Activated naive CD4-positive, alpha-beta T cell treated with Interleukin-2 at 50 U/mL for 16 hours (primary cell): ENCODE measurements around the gene KRTAP10-3.
A peak's percentile ranks its signal among the peaks of the same experiment; 100 is the strongest.
"Not testable (repeated sequence)": the region's sequence is repeated elsewhere in the genome, so short reads cannot be mapped to it uniquely, and the experiment has no call there.

ENCODE experiments used
- DNase-seq: peaks from one replicate; pipeline ENCODE4 v3.0.0-alpha.2; 2020

Gene KRTAP10-3

DNA sequence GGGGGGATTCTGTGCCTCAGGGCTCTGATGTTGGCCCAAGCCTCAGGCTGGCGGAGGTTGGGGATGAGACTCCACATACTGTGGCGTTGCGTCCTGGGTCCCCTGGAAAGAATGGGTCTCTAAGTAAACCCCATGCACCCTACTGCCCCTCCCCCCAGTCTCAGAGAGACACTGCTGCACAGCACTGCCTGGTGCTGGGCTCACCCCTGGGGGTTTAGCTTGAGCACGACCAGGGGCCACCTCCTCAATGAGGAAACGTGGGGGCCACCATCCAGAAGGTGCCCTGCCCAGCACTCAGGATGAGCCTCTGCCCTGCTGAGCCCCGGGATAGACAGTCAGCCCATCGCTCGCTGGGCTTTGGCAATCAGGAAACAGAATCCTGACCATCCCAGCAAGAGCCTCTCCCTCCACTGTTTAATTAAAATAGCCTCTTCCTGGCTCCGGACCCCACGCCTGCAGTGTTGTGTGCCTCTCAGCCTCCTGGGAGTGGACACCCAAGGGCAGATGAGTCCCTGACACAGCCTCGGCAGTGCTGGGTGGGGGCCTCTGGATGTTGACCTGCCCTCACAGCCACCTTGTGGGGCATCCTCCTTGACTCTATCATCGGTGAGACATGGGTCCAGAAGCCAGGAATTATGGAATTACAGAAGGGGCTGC lies 11.4 kb upstream of the KRTAP10-3 start:
- DNase-seq, result no peak

DNA sequence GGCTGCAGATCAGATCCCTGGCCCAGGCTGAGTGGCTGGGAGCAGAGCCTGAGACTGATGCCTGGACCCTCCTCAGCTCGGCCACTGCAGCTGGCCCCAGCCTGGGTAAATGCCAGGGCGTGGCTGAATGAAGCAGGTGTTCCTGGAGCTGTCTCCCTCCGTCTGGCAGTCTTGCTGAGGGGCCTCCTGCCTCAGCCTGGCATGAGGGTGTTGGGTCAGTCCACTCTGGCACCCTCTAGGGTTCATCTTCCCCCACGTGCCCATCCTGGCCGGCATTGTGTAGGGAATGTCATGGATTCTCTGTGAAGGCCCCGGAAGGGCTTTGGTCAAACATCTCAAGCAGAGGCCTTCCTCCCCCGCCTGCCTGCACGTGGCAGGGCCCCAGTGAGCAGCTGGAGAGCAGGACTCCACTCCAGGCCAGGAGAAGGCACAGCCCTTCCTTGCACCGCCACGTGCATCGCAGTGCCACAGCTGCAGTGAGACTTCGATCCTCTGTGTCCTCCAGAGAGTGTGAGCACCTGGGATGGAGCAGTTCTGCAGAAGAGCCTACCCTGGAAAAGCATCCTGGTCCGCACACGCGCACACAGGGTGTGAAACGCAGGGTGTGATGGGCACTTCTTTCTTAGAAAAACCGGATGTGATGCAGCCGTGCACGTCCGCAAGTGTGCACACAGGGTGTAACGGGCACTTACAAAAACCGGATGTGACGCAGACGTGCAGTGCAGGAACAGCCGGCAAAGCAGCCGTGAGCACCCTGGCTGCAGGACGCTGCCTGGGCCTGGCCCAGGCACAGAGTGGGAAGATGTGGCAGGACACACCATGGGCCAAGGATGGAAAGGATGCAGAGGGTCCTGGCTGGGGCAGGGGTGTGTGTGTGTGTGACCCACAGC lies 10.3 kb upstream of the KRTAP10-3 start:
- no peak for DNase-seq

DNA sequence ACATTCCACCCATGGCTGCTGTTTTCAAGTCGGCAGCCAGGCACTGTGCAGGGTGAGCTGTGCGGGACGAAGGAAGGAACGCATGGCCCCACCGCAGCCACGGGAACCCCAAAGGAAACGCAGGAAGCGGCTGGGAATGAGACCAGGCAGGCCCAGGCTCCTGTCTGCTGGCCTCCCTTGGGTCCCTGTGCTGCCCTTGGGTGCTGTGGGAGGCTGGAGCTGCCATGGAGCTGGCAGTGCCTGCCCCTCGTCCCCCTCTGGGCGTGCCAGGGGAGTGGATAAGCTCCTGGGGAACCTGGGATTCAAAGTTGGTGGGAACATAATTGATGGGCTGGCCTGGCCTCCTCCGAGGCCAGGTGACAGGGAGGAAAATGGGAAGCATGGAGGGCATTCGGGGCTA lies 9.7 kb upstream of the KRTAP10-3 start:
- DNase-seq, result no peak

DNA sequence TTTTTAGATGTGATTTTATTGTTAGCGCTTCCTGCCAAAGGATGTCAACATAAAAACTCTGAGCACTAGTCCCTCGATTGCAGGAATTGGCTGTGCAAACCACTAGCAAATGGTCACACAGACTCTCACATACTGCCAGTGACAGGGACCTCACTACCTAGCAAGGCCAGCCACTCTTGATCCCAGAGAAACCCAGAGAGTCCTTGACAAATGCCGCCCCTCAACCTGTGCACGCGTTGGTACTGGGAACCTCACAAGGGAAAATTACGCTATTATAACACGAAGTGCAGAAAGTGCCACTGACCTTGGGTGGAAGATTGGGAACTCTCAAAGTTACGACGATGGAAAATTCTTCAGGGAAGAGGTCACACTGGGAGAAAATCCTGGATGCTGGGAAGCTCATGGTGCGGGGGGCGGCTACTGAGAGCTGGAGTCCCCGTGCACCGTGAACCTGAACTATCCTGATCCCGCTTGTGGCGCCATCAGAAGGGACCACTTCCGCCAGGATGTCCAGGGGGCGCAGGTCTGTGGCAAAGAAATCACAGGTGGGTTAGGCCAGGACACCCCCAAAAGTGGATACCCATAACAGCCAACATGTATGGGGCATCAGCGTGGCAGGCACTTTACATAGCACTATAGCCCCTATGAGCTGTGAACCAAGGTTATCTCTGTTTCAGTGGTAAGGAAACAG lies 9.0 kb upstream of the KRTAP10-3 start:
- DNase-seq, result no peak

DNA sequence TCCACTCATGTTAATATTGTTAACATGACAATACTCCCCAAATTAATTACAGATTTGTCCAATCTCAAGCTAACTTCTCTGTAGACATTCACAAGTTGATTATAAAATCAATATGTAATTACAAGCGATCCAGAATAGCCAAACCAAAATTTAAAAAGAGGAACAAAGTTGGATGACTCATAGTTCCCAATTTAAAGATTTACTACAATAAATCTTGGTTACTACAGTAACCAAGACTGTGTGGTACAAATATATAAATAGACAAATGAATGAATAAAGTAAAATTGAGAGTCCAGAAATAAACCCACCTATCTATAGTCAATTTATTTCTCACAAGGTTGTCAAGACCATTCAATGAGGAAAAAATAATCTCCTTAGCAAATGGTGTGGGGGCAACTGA lies 7.8 kb upstream of the KRTAP10-3 start:
- DNase-seq, result no peak

DNA sequence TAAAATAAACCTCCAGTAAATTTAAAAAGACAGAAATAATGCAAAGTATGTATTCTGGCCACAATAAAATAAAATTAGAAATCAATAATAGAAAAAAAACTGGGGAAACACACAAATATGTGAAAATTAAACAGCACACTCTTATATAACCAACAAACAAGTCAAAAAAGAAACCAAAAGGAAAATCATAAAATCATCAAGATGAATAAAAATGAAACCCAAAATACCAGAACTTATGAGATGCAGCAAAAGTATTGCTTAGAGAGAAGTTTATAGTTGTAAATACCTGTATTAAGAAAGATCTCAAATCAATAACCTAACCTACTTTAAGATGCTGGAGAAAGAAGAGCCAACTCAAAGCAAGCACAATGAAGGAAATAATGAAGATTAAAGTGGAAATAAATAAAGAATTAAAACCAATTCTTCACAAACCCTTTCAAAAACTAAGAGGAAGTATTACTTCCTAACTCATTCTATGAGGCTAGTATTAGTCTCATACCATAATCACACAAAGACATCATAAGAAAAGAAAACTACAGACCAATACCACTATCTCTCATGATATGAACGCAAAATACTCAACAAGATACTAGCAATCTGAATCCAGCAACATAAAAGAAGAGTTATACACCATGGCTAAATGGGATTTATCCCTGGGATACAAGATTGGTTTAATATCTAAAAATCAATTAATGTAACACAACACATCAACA lies 6.4 kb upstream of the KRTAP10-3 start:
- no peak for DNase-seq

DNA sequence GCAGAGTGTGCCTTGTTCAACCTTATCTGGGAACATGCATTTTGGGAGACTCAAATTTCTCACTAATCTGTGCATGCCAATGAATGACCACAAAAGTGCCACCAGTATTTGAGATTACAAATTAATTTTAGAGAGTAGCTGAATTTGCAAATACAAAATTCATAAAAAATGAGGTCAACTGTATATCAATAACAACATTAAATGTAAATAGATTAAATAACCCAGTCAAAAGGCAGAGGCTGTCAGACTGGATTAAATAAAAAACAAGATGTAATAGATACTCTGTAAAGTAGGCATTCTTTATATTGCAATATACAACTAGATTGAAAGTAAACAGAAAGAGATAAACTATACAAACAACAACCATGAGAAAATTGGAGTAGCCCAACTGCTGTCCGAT lies 5.5 kb upstream of the KRTAP10-3 start:
- DNase-seq, result no peak

DNA sequence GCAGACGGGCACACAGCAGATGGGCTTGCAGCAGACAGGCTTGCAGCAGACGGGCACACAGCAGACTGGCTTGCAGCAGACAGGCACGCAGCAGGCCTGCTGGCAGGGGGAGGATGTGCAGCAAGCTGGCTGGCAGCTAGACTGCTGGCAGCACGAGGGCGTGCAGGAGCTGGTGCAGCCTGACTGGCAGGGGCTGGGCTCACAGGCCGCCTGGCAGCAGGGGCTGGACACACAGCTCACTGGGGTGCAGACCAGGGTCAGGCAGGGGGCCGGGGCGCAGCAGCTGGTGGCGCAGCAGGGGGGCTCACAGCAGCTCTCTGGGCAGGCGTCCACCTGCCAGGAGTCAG lies 293 bp downstream of the KRTAP10-3 start:
- DNase-seq, result not testable (repeated sequence)

DNA sequence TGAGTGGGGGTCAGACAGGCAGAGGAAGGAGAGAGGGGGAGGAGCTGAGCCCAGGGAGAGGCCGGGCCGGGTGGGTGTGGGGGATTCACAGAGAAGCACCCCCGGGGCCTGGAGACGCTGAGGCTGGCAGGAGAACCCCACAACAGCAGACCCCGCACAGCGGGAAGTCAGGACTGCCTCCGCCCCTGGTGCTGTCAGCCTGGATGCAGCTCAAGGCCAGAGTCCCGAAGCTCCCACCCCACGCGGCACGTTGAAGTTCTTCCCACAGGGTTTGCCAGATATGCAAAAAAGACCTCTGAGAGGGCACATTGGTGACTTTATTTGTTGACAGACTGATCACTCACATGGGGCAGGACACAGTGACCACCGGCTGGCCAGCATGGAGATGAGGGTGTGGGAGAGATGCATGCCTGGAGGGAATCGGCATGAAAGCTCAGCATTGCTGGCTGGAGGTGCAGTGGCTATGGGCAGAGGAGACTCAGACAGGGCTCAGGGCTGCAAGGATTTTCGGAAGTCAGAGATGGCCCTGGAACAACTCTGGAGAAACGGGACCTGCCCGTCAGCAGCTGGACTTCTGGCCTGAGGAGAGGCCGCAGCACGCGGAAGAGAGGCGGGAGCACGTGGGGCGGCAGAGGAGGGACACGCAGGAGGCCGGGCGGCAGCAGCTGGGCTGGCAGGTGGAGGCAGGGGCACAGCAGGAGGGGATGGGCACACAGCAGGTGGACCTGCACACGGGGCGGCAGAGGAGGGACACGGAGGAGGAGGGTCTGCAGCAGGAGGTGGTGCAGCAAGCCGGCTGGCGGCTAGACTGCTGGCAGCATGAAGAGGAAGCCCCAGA lies 885 bp downstream of the KRTAP10-3 start:
- no peak for DNase-seq

DNA sequence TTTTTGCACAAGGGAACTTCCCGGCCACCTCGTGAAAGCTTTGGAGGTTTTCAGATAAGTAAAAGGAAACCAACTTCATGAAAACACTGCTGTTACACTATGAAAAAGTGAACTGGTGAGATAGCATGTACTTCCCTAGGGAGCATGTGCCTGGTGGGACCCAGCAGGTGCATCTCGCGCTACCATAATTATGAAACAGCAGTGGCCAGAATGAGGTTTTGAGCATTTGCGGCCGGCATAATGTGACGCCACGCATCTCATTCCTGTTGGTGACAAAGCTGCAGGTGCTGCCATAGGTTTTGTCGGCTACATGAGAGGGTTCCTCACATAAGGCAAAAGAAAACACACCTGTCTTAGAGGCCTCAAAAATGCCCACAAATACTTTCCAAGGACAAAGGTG lies 1.7 kb downstream of the KRTAP10-3 start:
- no peak for DNase-seq

DNA sequence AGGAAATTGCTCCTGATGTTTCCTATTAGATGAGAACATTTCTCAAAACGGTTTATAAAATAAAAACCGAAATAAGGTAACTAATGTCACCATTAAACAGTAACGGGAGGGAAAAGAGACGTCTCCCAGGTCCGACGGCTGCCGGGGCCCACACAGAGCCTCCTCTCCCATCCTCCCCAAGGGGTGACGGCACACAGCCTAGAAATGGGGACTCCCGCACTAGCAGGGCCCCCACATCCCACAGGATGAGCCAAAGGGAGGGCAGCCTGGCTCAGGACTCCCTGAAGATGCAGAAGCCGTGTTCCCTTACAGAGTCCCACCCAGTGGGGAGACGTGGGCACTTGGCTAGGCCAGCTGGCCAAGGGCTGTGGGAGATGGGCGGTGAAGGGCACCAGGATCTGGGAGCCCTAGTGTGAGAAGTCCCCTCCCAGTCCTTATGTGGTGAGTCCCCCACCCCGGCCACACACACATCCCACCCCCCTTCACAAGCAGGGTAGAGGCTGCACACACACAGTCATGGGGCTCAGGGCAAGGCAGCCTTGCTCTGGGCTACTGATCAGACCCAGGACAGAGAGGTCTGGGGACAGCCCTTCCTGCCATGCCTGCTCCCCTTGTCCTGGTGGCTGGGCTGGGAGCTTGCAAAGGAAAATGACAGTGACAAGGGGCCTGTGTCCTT lies 3.3 kb downstream of the KRTAP10-3 start:
- no peak for DNase-seq

DNA sequence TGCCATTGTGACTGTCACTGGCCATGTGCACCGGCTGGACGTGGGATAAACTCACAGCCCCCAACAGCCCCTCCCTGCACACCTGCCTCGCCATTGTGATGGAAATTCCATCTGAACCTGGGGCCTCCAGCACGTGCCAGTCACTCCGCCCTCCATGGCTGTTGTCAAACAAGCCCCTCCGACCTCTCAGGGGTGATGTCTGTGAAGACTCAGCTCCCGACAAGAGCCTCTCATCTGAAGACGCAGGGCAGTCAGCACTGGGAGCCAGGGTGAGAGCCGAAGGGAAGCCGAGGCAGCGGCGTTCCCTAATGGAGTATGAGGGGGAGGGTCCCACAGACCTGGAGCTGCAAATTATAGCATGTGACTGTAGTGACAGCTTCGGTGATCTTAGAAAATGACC lies 5.9 kb downstream of the KRTAP10-3 start:
- no peak for DNase-seq

DNA sequence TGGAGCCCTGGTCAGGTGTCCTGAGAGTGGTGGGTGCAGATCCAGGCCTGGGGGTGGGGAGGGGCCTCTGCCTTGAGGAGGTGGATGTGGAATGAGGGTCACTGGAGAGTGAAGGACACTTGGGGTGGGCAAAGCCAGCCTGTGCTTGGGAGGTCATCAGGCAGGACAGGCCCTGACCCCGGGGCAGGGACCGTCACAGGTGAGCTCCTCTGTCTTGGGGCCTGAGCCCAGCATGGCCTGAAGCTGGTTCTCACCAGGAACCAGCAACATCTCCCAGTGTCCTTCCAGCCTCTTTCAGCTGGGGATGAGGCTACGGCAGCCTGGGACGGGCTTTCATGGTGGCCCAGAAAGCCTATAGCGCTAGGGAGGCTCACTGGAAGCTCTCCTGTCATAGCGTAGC lies 6.5 kb downstream of the KRTAP10-3 start:
- DNase-seq, result no peak

DNA sequence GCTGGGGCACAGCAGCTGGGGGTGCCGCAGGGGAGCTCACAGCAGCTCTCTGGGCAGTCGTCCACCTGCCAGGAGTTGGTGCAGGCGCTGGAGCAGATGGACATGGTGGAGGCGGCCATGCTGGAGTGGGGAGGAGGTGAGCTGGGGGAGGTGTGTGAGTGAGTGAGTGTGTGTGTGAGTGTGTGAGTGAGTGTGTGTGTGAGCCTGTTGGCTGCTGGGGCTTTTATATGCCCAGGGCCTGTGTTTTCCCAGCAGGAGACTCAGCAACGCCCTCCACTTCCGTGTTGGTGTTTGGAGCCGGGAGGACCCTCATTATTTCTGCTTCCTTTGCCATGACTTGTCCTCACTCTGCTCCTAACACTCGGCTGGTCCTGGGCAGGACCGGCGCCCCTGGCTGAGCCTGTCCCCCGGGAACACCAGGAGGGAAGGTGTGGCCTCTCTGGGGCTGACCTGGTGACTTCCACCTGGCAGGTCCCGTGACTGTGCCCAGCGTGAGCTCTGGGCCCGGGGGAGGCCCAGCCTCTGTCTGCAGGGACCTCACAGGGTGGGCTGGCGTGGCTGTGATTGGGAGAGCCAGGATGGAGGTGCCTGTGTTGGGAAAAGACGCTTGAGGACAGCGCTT lies 7.1 kb downstream of the KRTAP10-3 start, which contains the start of gene KRTAP10-2:
Gene KRTAP10-2, minus strand, starts transcription at position 166 of the 622 bp plus-strand sequence. Its CDS starts 47 bp downstream, at position 119.
- no peak for DNase-seq

DNA sequence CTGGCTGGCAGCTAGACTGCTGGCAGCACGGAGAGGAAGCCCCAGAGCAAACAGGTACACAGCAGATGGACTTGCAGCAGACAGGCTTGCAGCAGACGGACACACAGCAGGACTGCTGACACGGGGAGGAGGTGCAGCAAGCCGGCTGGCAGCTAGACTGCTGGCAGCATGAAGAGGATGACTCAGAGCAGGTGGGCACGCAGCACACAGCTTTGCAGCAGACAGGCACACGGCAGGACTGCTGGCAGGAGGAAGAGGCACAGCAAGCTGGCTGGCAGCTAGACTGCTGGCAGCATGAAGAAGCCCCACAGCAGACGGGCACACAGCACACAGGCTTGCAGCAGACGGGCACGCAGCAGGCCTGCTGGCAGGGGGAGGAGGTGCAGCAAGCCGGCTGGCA lies 7.8 kb downstream of the KRTAP10-3 start:
- DNase-seq, result no peak

DNA sequence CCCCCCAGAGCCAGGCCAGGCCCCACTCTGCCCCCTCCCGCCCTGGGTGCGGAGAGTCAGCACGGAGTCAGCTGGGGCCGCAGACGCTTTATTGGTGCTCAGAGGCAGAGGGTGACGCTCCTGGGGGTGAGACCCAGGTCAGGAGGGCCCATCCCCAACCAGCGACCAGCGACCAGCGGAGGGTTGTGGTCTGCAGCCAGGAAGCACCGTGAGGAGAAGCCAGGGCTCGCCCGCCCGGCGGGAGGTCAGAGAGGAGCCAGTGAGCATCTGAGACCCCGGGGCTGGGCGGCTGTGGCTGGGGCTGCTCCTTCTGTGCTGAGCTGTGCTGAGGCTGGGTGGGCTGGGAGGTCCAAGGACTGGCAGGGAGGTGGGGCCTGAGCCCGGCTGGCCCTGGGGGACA lies 8.3 kb downstream of the KRTAP10-3 start:
- DNase-seq, result not testable (repeated sequence)

DNA sequence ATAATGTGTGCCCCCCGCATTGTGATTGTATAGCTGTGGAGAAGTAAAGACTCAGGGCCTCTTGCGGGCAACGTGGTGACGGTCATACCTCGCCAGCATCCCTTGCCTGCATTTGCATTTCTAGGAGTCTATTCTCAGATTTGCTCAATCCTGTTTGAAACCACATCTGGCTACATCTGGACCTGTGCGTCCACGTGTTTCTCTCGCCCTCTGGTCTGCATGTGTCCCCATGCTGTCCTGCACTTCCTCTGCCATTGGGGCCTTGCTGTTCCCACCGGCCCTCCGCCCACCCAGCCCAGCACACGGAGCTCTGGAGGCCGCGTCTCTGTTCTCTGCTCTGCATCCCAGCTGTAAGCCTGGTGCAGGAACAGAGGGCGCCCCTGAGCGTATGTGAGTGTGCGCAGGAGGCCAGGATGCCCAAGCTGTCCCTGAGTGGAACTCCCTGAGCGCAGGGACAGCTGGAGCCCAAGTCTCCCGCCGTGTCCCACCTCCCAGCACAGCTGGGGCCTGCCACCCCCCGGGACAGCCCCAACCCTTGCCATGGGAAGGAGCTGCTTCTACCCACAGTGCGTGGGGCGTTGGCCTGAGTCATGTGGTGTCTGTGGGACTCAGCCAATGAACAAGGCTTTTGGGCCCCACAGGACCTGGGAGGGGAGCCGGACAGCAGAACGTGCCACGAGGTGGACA lies 8.9 kb downstream of the KRTAP10-3 start:
- no peak for DNase-seq

DNA sequence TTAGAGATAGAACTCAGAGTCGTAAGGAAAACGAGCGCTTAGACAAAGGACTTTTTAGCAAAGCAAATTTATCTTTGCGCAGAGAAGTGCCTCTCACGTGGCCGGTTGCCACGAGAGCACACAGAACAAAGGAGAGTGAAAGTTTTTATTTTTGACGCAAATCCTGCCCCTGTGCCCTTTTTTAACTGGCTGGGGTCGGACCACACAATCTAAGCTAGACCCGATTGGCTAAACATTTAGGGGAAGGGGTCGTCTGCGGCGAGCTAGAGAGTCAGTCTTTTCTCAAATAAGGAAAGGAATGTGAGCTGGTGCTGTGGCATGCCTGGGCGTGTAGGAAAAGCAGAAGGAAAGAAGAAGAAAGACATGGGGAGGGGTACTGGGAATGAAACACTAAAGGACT lies 9.7 kb downstream of the KRTAP10-3 start:
- no peak for DNase-seq

DNA sequence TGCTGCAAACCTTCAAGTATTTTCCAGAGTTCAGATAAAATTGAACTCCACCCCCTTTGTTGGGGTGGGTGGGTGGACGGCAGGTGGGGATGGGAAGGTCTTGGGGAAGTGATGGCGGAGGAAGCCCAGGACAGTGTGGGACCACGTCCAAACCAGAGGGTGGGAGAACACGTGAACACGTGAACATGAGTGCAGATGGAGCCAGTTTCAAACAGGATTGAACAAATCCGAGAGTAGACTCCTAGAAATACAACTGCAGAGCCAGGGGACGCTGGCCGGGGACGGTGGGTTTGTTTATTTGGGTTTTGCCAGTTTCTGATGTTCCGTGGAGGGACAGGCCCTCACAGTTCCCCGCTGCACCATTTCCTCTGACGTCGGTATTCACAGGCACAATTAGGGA lies 10.2 kb downstream of the KRTAP10-3 start:
- no peak for DNase-seq

DNA sequence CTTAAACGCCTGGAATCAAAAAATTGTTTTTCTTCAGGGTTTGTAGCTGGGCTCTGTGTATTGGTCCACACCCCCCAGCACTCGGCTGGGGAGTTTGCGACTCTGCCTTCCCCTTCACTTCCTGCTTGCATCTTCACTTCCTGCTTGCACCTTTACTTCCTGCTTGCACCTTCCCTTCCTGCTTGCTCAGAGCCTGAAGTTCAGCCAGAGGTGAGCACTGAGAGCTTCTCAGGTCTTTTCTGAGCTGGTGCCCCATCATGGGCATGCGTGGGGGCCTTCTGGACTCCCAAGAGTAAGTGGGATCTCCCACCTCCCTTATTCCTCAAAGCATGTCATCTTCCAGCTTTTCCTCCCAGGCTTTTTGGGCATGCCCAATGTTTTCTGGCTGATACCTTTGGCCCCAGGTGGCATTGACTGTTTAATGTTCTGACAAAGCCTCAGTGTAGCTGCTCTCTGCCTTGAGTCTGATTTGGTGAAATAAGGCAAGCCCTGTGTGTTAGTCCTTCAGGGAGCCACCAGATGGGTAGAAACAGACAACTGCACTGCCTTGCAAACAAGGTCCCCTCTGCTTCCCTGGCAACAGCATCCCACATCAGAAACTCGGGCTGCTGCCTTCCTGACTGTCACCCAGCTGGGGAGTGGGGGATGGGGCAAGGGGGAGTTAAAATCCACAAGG lies 10.8 kb downstream of the KRTAP10-3 start:
- DNase-seq, result peak; percentile 17
